ENCODE results near the gene LPAR3.
A peak's percentile ranks its signal among the peaks of the same experiment; 100 is the strongest.

Gene LPAR3

GRCh38 chr1:84855691-84856630, 37.0 kb downstream of the LPAR3 start:
- no peak for DNase-seq (ENCODE audit: low spot score)

DNA sequence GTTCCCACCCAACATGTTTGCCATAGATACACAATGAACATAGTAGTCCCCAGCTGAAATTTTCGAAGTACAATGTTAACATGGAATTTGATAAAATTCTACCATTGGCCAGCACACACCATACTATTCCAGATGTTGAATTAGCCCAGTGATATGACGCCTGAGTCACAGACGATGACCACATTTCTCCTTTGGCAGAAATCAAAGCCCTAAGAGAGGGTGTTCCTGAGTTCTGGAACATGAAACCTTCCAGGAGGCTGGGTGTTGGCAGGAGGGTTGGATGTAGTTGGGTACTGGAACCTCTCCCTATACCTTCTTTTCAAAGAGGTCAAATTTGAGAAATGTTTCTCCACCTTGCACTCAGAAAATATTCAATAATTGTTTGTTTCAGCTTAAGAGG, 37.8 kb downstream of the LPAR3 start:
- DNase-seq (ENCODE audit: low spot score), result no peak

GRCh38 chr1:84853741-84854721, 39.0 kb downstream of the LPAR3 start:
- DNase-seq (ENCODE audit: low spot score), result peak; percentile 58

- DNase-seq (ENCODE audit: low spot score), result no peak
Observed at GRCh38 chr1:84851839-84852238, 41.2 kb downstream of the LPAR3 start.

GRCh38 chr1:84849357-84849975, 43.5 kb downstream of the LPAR3 start:
- DNase-seq (ENCODE audit: low spot score), result peak; percentile 27

GRCh38 chr1:84847253-84848250, 45.5 kb downstream of the LPAR3 start:
- DNase-seq (ENCODE audit: low spot score), result peak; percentile 75

DNA sequence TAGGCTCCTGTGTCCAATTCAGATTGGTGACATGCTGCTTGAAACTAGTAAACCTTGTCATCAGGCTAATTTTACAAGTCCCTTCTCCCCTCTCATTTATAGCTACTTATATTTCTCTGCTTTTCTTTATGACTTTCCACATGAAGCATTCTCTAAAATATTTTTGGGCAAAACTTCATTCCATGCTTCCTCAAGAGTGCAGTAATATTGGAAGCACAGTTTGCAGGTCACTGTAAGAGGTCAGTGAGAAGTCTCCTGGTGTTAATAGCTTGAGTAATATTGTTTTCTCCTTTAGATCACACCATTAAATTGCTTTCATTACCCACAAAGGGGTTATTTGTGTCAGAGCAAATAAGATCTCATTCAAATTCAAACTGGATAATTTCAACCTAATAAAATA, 46.6 kb downstream of the LPAR3 start:
- no peak for DNase-seq (ENCODE audit: low spot score)

- no peak for DNase-seq (ENCODE audit: low spot score)
Observed at GRCh38 chr1:84845357-84845756, 47.6 kb downstream of the LPAR3 start.

- DNase-seq (ENCODE audit: low spot score), result no peak
Observed at GRCh38 chr1:84844094-84844493, 48.9 kb downstream of the LPAR3 start.

GRCh38 chr1:84842748-84843231, 50.2 kb downstream of the LPAR3 start:
- DNase-seq (ENCODE audit: low spot score), result no peak

DNA sequence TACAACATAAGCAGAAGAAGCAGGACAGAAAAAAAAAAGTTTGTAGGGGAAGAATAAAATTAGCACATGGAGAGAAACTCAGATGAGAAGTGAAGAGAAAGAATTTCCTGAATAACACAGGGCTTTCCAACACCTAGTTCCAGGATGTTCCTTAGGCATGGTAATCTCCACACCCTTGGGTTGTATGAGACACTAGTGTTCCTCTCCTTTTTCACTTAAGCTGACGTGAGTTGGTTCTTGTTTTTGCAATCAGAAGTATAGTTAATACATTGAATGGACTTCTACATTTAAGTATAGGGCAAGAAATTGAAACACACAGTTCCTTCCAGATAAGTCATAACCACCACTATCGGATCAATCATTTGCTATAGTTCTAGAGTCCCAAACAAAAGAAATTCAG, 51.0 kb downstream of the LPAR3 start:
- DNase-seq (ENCODE audit: low spot score), result no peak

GRCh38 chr1:84840346-84840745, 52.7 kb downstream of the LPAR3 start:
- DNase-seq (ENCODE audit: low spot score), result no peak

DNA sequence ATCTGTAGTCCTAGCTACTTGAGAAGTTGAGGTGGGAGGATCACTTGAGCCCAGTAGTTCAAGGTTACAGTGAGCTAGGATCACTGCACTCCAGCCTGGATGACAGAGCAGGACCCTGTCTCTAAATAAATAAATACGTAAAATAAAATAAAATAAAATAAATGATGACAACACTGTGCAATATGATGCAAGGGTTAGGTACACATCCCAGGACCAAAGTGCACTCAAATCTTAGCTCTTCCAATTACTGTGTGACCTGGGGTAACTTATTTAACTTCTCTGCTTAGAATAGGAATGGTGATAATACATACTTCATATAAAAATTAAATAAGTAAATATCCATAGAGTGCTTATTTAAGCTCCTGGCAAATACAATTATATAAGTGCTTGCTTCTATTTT, 53.5 kb downstream of the LPAR3 start:
- no peak for DNase-seq (ENCODE audit: low spot score)

DNA sequence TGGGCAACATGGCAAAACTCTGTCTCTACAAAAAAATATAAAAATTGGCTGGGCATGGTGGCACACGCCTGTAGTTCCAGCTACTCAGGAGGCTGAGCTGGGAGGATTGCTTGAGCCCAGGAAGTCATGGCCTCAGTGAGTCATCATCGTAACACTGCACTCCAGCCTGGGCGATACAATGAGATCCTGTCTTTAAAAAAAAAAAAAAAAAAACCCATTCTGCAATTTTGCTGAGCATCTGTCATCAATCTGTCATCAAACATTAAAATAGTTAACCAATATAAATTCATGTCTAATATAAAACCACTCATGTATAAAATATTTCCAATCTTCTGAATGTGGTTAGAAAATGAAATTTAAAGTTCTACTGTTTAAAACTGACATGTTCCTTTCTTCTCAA, 56.9 kb downstream of the LPAR3 start:
- DNase-seq (ENCODE audit: low spot score), result no peak

DNA sequence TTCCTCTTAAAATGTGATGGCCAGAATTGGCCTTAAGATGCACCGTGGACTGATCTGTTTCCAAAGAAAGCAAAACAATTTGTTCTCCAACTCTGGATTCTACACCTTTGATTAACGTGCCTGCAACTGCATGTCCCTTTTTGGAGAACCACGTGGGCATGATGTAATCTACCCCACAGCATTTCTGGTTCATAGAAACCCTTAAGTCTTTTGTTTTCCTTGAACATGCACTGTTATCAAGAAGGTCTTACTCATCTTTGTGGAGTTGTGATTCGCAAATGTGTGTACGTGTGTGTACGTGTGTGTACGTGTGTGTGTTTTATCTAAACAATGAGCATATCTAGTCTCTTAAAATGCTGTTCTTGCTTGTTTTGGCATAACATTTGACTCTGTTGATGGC, 57.8 kb downstream of the LPAR3 start:
- DNase-seq (ENCODE audit: low spot score), result no peak

DNA sequence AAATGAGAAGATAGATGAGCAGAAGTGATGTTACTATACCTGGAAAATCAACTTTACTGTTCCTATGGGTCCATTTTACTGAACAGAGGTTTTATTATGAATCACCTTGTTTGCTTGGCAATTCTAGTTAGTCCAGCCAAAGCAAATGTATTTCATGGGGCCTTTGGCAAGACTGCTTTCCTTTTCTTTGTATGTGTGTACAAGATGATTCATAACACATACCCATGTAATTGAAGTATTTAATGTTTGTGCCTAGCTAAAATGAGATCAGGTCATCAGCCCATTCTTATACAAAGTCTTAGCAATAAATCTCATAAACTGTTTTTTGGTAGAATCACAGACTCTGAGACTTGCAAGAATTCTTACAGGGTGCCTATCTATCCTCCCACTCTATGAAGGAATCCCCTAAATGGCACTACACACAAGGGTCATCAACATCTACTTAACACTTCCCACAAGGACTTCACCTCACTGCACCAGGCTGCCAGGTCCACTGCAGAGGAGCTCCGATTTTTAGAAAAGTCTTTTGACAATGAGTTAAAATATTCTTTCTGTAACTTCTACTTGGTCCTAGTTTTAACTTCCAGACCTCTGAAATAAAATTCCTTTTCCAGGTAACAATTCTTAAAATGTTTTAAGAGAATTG, 58.5 kb downstream of the LPAR3 start:
- DNase-seq (ENCODE audit: low spot score), result peak; percentile 22

DNA sequence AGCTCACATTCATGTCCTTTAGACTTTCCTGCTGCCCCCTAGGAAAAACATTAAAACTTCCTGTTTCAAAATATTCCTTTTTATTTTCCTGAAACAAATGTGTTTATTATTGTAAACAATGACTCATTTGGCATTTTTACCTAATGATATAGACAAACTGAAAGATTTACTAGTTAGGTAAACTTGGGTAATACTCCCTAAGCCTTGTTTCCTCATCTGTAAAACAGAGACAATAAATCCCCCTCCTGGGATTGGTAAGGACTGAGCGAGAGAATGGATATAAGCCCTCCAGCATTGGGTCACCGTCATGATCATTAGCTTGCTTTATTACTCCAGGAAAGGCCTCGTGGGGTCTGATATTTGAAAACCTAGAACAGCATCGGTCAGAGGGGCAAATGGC, 59.8 kb downstream of the LPAR3 start:
- DNase-seq (ENCODE audit: low spot score), result peak; percentile 2

GRCh38 chr1:84830136-84830535, 62.9 kb downstream of the LPAR3 start:
- DNase-seq (ENCODE audit: low spot score), result no peak

DNA sequence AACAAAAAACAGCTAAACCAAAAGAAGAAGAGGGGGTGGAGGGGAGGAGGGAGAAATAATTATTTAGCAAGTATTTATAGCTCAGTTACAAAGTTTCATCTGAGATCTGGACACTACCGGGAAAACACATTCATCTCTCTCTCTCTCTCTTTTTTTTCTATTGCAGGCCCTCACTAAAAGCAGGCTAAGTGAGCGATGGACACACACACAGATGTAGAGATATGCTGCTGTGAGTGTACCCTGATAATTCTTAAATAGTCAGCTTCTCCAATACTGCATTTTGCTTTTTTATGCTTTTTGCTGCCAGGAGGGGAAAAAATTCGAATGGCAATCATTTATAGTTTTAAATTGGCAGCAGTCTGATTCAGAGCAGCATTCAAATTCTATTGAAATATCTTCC, 65.0 kb downstream of the LPAR3 start:
- DNase-seq (ENCODE audit: low spot score), result no peak

- DNase-seq (ENCODE audit: low spot score), result no peak
Observed at GRCh38 chr1:84827555-84827954, 65.5 kb downstream of the LPAR3 start.

Data from LoVo (cell line).